Esophagus squamous epithelium (tissue), 5 donors: Measurements from ENCODE around the gene RAB39B. TPM values are rescaled to one million over a fixed set of nuclear protein-coding genes. Genes with fewer than 3 reads are reported as not detected.
A peak's percentile ranks its signal among the peaks of the same experiment; 100 is the strongest.

ENCODE experiments used
- DNase-seq: peaks from one replicate; lab custom pipeline; 2025; lab: John Stamatoyannopoulos, UW
- H3K27ac ChIP-seq, 4 donors: fragments of 200-600 bp; sonication (generic); one replicate each; pipeline ENCODE4 v1.5.1; 2016 to 2019; ENCODE audit warnings: mild to moderate bottlenecking in 1 of 4
- H3K27me3 ChIP-seq, 4 donors: fragments of 200-600 bp; sonication (generic); 1 replicate in 3 of 4; 2 replicates in 1 of 4; pipeline versions ENCODE4 v1.5.1 to v1.6.0; 2017 to 2021; ENCODE audit warnings: antibody characterized with exemption in 1 of 4
- H3K36me3 ChIP-seq, 3 donors: fragments of 200-600 bp; sonication (generic); one replicate each; pipeline ENCODE4 v1.5.1; 2016 to 2019
- H3K4me1 ChIP-seq, 3 donors: fragments of 200-600 bp; sonication (generic); one replicate each; pipeline ENCODE4 v1.5.1; 2017 to 2019
- H3K4me3 ChIP-seq, 4 donors: fragments of 200-600 bp; sonication (generic); 1 replicate in 3 of 4; 2 replicates in 1 of 4; pipeline ENCODE4 v1.5.1; 2016 to 2019; ENCODE audit warnings: mild to moderate bottlenecking in 2 of 4, moderate library complexity in 1 of 4
- H3K9me3 ChIP-seq, 3 donors: fragments of 200-600 bp; sonication (generic); one replicate each; pipeline ENCODE4 v1.5.1; 2016 to 2019
- POLR2A ChIP-seq, 4 donors: fragments of 450-650 bp; IDR thresholded peaks; one replicate each; pipeline ENCODE4 v1.6.1; 2017; ENCODE audit warnings: antibody characterized with exemption in 4 of 4, mild to moderate bottlenecking in 4 of 4, moderate library complexity in 3 of 4
- WGBS, 2 donors: methylation state at CpG; one replicate each; pipeline ENCODE4 v1.1.5; 2018; 5-methylcytosine and 5-hydroxymethylcytosine counted together
- intact Hi-C: fragments of 100-400 bp; cut with DNase I; formaldehyde crosslinking; loops from one replicate; pipeline ENCODE4 v1.15.0; 2022
- small RNA-seq, 4 donors: library from RNA; depleted of rRNA; stranded (forward); fragments of <200 nt; gene quantifications; one replicate each; pipeline ENCODE3, GENCODE V24; 2016
- total RNA-seq, 4 donors: library from RNA; depleted of rRNA; stranded (reverse); fragments of >200 nt; gene quantifications; one replicate each; pipeline ENCODE4 v1.1.0, GENCODE V29; 2016
- TF ChIP-seq, protein P1 (sequence below), 6 experiments: fragments of 450-650 bp in 4 of 6; fragments of 200-600 bp in 2 of 6; sonication (generic) in 2 of 6; IDR thresholded peaks; one replicate each; pipeline ENCODE4 v1.5.1; 2016 to 2019; ENCODE audit warnings: antibody characterized with exemption in 6 of 6, mild to moderate bottlenecking in 4 of 6, moderate library complexity in 4 of 6
- donor health status: DM: yes; HTN: yes; CAD: no.

Gene RAB39B
- total RNA-seq, 4 donors from 2014 or later = 0.08 to 0.41 (median 0.28) TPM

DNA sequence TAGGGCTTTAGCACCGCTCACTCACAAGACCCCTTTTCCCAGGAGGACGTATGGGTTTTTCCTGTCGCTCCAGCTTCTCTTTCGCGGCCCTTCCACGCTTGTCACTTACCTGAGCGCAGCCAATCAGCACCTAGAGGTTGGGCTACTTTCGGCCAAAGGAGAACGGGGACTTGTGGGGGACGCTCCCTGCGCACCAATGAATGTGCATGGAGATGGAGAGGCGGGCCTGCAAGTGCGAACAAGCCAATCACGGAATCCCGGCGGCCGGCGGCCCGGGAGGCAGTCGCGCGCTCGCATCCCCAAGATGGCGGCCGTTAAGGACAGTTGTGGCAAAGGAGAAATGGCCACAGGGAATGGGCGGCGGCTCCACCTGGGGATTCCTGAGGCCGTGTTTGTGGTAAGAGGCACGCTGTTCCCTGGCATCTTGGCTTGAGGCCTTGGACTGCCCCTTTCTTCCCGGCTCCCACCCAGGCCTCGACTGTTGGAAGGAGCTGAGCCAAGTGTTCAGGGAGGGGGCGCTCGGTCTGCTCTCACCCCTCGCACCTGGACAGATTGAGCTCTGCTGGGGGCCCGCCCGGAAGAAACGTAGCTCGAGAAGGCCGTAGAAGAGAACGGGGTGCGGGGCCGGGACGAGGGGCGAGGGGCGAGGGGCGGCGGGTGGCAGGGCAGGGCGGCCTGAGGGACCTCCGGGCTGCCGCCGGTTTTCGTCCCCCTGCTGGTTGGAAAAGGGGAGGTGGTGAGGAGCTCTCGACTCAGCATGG is 47.9 kb downstream of the RAB39B start, which contains the start of gene VBP1:
Gene VBP1, plus strand, starts transcription at position 282 of the 761 bp plus-strand sequence. Its CDS starts 23 bp downstream, at position 305.
- H3K4me1 ChIP-seq = peaks cover 0 to 25% (median 4%) of the 10 kb centered on the region in 3 donors
- peak within 1 kb of the TSS; percentile 65 to 77 (median 70) for H3K4me3 ChIP-seq
- no peaks in the 10 kb centered on the region for H3K27me3 ChIP-seq
- peaks cover 0 to 12% (median 0%) of the 10 kb centered on the region in 3 donors for H3K36me3 ChIP-seq
- peak; percentile 56 for DNase-seq
- H3K27ac ChIP-seq = peak within 1 kb of the TSS; percentile 89 to 93 (median 90)
- TF ChIP-seq, protein P1, sequence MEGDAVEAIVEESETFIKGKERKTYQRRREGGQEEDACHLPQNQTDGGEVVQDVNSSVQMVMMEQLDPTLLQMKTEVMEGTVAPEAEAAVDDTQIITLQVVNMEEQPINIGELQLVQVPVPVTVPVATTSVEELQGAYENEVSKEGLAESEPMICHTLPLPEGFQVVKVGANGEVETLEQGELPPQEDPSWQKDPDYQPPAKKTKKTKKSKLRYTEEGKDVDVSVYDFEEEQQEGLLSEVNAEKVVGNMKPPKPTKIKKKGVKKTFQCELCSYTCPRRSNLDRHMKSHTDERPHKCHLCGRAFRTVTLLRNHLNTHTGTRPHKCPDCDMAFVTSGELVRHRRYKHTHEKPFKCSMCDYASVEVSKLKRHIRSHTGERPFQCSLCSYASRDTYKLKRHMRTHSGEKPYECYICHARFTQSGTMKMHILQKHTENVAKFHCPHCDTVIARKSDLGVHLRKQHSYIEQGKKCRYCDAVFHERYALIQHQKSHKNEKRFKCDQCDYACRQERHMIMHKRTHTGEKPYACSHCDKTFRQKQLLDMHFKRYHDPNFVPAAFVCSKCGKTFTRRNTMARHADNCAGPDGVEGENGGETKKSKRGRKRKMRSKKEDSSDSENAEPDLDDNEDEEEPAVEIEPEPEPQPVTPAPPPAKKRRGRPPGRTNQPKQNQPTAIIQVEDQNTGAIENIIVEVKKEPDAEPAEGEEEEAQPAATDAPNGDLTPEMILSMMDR (IDR thresholded peaks at IDR 0.05) = peak in 2 of 6 experiments; percentile 34 to 42
- TF ChIP-seq POLR2A (IDR thresholded peaks at IDR 0.05) = peak in 1 of 4 donors; percentile 33
- 0 to 31% methylated on average over 1 to 11 of the region's 53 CpGs for WGBS, 2 donors
- no peaks in the 10 kb centered on the region for H3K9me3 ChIP-seq
- intact Hi-C loops = no loop called here

DNA sequence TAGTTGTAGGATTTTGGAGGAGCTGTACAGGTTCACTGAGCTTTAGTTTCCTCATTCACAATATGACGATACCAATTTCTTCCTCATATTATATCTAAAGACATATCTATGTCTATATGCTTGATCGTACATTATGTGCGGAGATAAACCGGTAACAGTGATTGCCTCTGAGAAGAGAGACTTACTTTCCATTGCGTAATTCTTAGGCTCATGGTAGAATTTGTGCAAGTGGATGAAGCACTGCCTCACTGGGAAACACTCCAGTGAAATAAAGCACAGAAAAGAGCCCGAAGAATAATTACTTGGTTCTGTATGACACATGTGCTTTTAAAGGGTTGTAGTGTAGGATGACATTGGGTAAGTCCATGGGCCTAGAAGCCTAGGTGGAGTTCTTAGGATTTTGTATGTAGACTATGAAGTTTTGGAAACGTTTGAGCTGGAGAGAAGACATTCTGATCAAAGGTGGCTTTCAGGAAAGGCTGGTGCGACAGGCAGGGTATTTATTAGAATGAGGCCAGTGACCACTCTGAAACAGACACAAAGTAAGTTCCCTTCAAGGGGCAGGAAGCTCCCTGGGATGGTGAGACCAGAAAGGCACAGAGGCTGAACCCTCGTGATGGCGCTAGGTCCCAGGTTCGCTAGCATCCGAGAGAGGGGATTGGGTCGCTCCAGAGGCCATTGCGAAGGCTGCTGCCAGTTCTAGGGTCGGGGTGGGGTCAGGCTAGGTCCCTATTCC is 48.7 kb downstream of the RAB39B start:
- intact Hi-C loops = no loop called here
- Histone ChIP-seq H3K27ac (peak overlapping the region; percentile 89 to 93 (median 90)), H3K4me1 (peaks cover 0 to 25% (median 4%) of the 10 kb centered on the region in 3 donors), H3K27me3 (no peaks in the 10 kb centered on the region), H3K4me3 (peak overlapping the region; percentile 65 to 77 (median 70)), H3K9me3 (no peaks in the 10 kb centered on the region), H3K36me3 (peaks cover 0 to 4% (median 0%) of the 10 kb centered on the region in 3 donors)
- TF ChIP-seq, protein P1 (IDR thresholded peaks at IDR 0.05) = no peak
- TF ChIP-seq POLR2A (IDR thresholded peaks at IDR 0.05) = no peak
- 58 to 72% methylated on average over 8 to 13 of the region's 15 CpGs for WGBS, 2 donors
- no peak for DNase-seq

- DNase-seq = no peak
- H3K4me3 ChIP-seq = no peak overlapping the region
- no peaks in the 10 kb centered on the region for H3K27me3 ChIP-seq
- H3K36me3 ChIP-seq = no peaks in the 10 kb centered on the region
- peaks cover 0 to 24% (median 4%) of the 10 kb centered on the region in 3 donors for H3K4me1 ChIP-seq
- TF ChIP-seq POLR2A (IDR thresholded peaks at IDR 0.05) = no peak
- TF ChIP-seq, protein P1 (IDR thresholded peaks at IDR 0.05) = no peak
- no peak overlapping the region for H3K27ac ChIP-seq
- 74 to 92% methylated on average over 4 of the region's 4 CpGs for WGBS, 2 donors
- H3K9me3 ChIP-seq = no peaks in the 10 kb centered on the region
- intact Hi-C loops = no loop called here
Measured at GRCh38 chrX:155213731-155214130, 50.6 kb downstream of the RAB39B start.

DNA sequence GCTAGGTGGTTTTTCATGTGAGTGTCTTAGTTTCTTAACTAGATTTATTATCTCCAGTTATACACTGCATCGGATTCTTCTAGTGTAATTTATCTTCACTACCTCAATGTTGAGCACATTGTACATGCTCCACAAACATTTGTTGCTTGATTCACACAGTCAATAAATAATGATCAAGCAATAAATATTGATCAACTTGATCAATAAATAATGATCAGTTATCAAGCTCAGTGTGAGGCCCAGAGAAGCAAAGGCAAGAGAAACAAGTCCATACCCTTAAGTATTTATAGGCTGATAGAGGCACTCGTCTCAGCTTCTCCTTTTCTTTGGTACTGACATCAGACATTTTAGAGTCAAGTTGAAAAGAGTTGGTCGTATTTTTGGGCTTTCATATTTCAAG is 53.1 kb downstream of the RAB39B start:
- DNase-seq = no peak
- WGBS, 2 donors = 64 to 82% methylated on average over 3 of the region's 3 CpGs
- intact Hi-C loops = no loop called here
- Histone ChIP-seq H3K9me3 (no peaks in the 10 kb centered on the region), H3K4me3 (no peak overlapping the region), H3K4me1 (peaks cover 0 to 6% (median 4%) of the 10 kb centered on the region in 3 donors), H3K27ac (no peak overlapping the region), H3K36me3 (no peaks in the 10 kb centered on the region), H3K27me3 (no peaks in the 10 kb centered on the region)
- TF ChIP-seq, protein P1 (IDR thresholded peaks at IDR 0.05) = no peak
- no peak for TF ChIP-seq POLR2A (IDR thresholded peaks at IDR 0.05)

Small RNAs within 50 kb of the gene (small RNA-seq; reads per million reads assigned to genes)
- gene AC234781.4 = 0 reads per million in 4 donors

Other genes with a start within 250 kb of the RAB39B start
- gene F8, start 241.8 kb downstream of the RAB39B start, total RNA-seq = 1 to 10 TPM; 1.2 to 7.4 (median 4.3) TPM
- 10 to 100 TPM in 3 of 4 donors, 1 to 10 TPM in 1; 7.8 to 51.7 (median 34.7) TPM for gene FUNDC2, start 237.6 kb downstream of the RAB39B start, total RNA-seq
- gene CMC4, start 193.4 kb downstream of the RAB39B start, total RNA-seq = 10 to 100 TPM in 2 of 4 donors, 1 to 10 TPM in 2; 5.1 to 18.3 (median 13.3) TPM
- gene MTCP1, start 193.4 kb downstream of the RAB39B start, total RNA-seq = 1 to 10 TPM in 3 of 4 donors, not detected in 1; 1.8 to 3.1 (median 3.1) TPM
- 10 to 100 TPM; 11.8 to 18.6 (median 17.1) TPM for gene BRCC3, start 193.0 kb downstream of the RAB39B start, total RNA-seq
- 10 to 100 TPM; 18.8 to 45.5 (median 32.9) TPM for gene VBP1, start 48.0 kb downstream of the RAB39B start, total RNA-seq
- 1 to 10 TPM; 3.0 to 7.3 (median 5.2) TPM for gene CLIC2, start 70.1 kb upstream of the RAB39B start, total RNA-seq
- gene F8A2, start 117.6 kb upstream of the RAB39B start, total RNA-seq = not detected
- 10 to 100 TPM in 2 of 4 donors, 1 to 10 TPM in 2; 1.2 to 12.7 (median 8.8) TPM for gene F8A3, start 194.1 kb upstream of the RAB39B start, total RNA-seq